IPS-20b (cell line): ENCODE results near the gene LRRTM4.

Source experiments
- H3K27ac ChIP-seq: one replicate; pipeline ENCODE4 v1.5.1; 2013; ENCODE audit warnings: low read length
- H3K27me3 ChIP-seq: 2 replicates; pipeline ENCODE4 v1.6.1; 2013; ENCODE audit warnings: mild to moderate bottlenecking, low read length, inconsistent platforms; ENCODE audit not compliant: insufficient read depth
- H3K36me3 ChIP-seq: 2 replicates; pipeline ENCODE4 v1.6.1; 2013; ENCODE audit warnings: low read depth, mild to moderate bottlenecking, inconsistent platforms, low read length, moderate library complexity; ENCODE audit not compliant: insufficient read depth
- H3K4me1 ChIP-seq: 2 replicates; pipeline ENCODE4 v1.6.1; 2013; ENCODE audit warnings: mild to moderate bottlenecking, control low read depth, inconsistent platforms, low read length, moderate library complexity; ENCODE audit not compliant: insufficient read depth
- H3K4me3 ChIP-seq: 2 replicates; pipeline ENCODE4 v1.5.1; 2013; ENCODE audit warnings: mild to moderate bottlenecking, low read length, inconsistent platforms
- H3K9ac ChIP-seq: 2 replicates; pipeline ENCODE4 v1.6.1; 2013; ENCODE audit warnings: low read depth, mild to moderate bottlenecking, inconsistent platforms, low read length, moderate library complexity
- H3K9me3 ChIP-seq: 2 replicates; pipeline ENCODE4 v1.6.1; 2013; ENCODE audit warnings: mild to moderate bottlenecking, low read depth, low read length, inconsistent platforms; ENCODE audit not compliant: insufficient read depth

The LRRTM4 gene

DNA sequence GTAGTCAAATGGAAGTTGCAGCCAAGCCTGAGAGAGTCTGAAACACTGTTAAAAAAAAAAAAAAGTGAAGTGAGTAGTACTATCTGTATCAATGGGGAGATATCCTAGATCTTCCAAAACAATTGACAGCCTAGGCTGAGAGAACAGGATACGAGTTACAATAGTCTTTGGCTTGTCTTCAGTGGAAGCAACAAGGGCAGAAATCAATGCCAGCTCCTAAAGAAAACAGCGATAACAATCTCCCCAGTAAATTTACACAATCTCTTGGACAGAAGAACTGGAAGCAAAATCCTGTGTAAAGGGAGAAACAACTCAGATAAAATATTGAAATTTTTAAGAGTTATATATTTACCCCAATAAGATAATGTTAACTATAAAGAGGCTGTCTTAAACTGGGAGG, 508.7 kb downstream of the LRRTM4 start:
- Histone ChIP-seq H3K4me1 (peaks cover 37% of the 10 kb centered on the region), H3K27ac (no peak overlapping the region), H3K4me3 (no peak overlapping the region), H3K27me3 (no peaks in the 10 kb centered on the region), H3K36me3 (no peaks in the 10 kb centered on the region), H3K9me3 (no peaks in the 10 kb centered on the region), H3K9ac (no peak overlapping the region)

- Histone ChIP-seq H3K27ac (no peak overlapping the region), H3K4me3 (no peak overlapping the region; the same call in 1 of the 2 replicates), H3K36me3 (no peaks in the 10 kb centered on the region), H3K9me3 (no peaks in the 10 kb centered on the region; the same call in 1 of the 2 replicates), H3K4me1 (peaks cover 34% of the 10 kb centered on the region), H3K27me3 (no peaks in the 10 kb centered on the region), H3K9ac (no peak overlapping the region)
These were observed 512.9 kb downstream of the LRRTM4 start for GRCh38 chr2:77009307-77009706.

- H3K27me3 ChIP-seq: no peaks in the 10 kb centered on the region
- peaks cover 35% of the 10 kb centered on the region for H3K4me1 ChIP-seq
- H3K9ac ChIP-seq: no peak overlapping the region
- peaks cover 2% of the 10 kb centered on the region; the same call in 1 of the 2 replicates for H3K9me3 ChIP-seq
- no peak overlapping the region for H3K27ac ChIP-seq
- H3K4me3 ChIP-seq: no peak overlapping the region; the same call in 1 of the 2 replicates
- H3K36me3 ChIP-seq: no peaks in the 10 kb centered on the region
These were observed 513.3 kb downstream of the LRRTM4 start for GRCh38 chr2:77008853-77009252.

GRCh38 chr2:77007686-77008085, 514.5 kb downstream of the LRRTM4 start:
- Histone ChIP-seq H3K9me3 (peaks cover 2% of the 10 kb centered on the region; the same call in 1 of the 2 replicates), H3K27me3 (no peaks in the 10 kb centered on the region), H3K27ac (no peak overlapping the region), H3K4me1 (peaks cover 36% of the 10 kb centered on the region), H3K9ac (no peak overlapping the region), H3K4me3 (no peak overlapping the region), H3K36me3 (no peaks in the 10 kb centered on the region)

DNA sequence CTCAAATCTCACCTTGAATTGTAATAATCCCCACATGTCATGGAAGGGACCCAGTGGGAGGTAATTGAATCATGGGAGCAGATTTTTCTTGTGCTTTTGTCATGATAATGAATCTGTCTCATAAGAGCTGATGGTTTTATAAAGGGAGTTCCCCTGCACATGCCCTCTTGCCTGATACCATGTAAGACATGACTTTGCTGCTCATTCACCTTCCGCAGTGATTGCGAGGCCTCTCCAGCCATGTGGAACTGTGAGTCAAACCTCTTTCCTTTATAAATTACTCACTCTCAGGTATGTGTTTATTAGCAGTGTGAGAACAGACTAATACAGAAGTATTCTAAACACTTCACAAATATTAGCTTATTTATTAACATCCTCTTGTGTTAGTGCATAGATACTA, 516.7 kb downstream of the LRRTM4 start:
- Histone ChIP-seq H3K9ac (no peak overlapping the region), H3K27ac (no peak overlapping the region), H3K9me3 (peaks cover 2% of the 10 kb centered on the region; the same call in 1 of the 2 replicates), H3K4me1 (peaks cover 33% of the 10 kb centered on the region), H3K27me3 (no peaks in the 10 kb centered on the region), H3K4me3 (no peak overlapping the region), H3K36me3 (no peaks in the 10 kb centered on the region)

DNA sequence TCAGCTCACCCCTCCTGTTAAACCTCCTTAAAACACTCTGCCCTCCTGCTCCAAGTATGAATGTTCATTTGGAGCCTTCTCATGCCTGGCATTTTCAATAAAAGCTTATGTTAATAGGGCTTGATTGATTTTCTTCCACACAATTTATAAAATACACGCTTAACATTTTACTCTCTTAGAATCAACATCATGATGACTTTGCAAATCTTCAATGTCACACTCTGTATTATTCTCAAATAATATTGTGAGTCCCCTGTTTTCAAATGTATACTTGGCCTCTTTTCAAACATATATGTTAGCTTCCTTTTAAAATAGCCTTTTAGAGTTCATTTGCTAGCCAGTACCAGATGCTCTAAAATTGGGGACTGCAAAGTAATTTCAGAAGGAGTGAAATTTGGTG, 520.3 kb downstream of the LRRTM4 start:
- no peaks in the 10 kb centered on the region for H3K27me3 ChIP-seq

DNA sequence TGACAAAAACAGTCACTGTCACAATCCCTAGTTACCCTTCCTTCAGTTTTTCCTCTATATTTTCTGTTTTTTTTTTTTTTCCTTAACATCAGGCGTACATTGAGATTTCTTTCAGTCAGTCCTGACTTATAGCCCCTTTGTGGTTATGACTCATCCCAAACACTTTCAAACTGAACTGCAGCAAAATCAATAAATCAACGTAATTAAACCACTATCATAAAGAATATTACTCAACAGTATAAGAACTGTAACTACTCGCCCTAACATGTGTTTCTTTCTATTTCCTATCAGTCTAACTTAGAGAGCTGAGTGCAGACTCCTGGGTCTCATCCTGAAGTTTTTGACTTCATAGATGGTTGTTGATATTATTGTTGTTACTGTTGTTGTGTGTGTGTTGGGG, 523.5 kb downstream of the LRRTM4 start:
- no peak overlapping the region for H3K4me3 ChIP-seq
- no peaks in the 10 kb centered on the region for H3K27me3 ChIP-seq
- H3K27ac ChIP-seq: no peak overlapping the region
- H3K4me1 ChIP-seq: no peaks in the 10 kb centered on the region
- H3K9ac ChIP-seq: no peak overlapping the region
- no peaks in the 10 kb centered on the region for H3K9me3 ChIP-seq
- H3K36me3 ChIP-seq: no peaks in the 10 kb centered on the region

More for the DNA sequence above, 520.3 kb downstream of the LRRTM4 start:
- H3K27ac ChIP-seq: no peak overlapping the region
- H3K9ac ChIP-seq: no peak overlapping the region
- H3K9me3 ChIP-seq: peaks cover 2% of the 10 kb centered on the region; the same call in 1 of the 2 replicates
- H3K36me3 ChIP-seq: no peaks in the 10 kb centered on the region
- H3K4me1 ChIP-seq: 0 out of 2 replicates have a peak, but pooled peaks cover 2% of the 10 kb centered on the region
- H3K4me3 ChIP-seq: no peak overlapping the region

- Histone ChIP-seq H3K4me1 (no peaks in the 10 kb centered on the region), H3K27ac (no peak overlapping the region), H3K4me3 (no peak overlapping the region), H3K36me3 (no peaks in the 10 kb centered on the region), H3K9ac (no peak overlapping the region), H3K27me3 (no peaks in the 10 kb centered on the region), H3K9me3 (no peaks in the 10 kb centered on the region)
These were observed 524.0 kb downstream of the LRRTM4 start for GRCh38 chr2:76998152-76998551.

GRCh38 chr2:76997296-76997695, 524.9 kb downstream of the LRRTM4 start:
- Histone ChIP-seq H3K9me3 (no peaks in the 10 kb centered on the region), H3K9ac (no peak overlapping the region), H3K36me3 (no peaks in the 10 kb centered on the region), H3K27me3 (no peaks in the 10 kb centered on the region), H3K4me3 (no peak overlapping the region), H3K27ac (no peak overlapping the region), H3K4me1 (no peaks in the 10 kb centered on the region)

DNA sequence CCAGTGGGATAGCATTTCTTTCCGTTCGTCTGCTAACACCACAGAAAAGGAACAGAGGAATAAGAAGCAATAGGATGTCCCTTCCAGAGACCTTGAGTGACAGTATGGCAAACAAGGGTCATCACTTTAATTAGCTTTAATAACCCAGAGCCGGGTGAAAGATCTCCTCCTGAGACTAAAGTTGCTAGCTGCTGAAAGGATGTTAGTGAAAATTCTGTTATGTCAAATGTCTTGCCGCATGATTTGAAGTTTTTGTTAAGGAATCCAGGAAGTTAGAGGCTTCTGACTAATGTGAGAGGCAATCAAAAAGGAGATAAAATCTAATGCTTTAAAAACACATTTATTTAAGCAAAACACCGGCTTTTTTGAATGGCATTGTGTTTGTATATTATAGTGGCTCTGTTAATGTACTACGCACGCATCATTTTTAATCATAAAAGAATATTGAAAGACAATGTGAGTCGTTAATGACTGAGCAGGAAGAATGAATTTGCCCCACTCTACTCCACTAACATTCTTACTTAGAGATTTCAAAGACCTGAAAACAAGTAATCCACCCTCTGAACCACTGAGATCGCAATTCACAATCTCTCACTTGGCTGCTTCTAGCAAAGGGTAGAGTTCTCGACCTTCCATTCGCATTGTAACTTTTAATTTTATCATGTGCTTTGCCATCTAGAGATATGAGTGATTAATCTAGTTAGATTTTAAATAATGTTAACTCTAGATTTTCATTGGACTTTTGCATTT, 536.6 kb downstream of the LRRTM4 start:
- no peaks in the 10 kb centered on the region for H3K36me3 ChIP-seq
- H3K9ac ChIP-seq: no peak overlapping the region
- H3K4me3 ChIP-seq: no peak overlapping the region
- no peaks in the 10 kb centered on the region for H3K27me3 ChIP-seq
- no peaks in the 10 kb centered on the region for H3K9me3 ChIP-seq
- peaks cover 18% of the 10 kb centered on the region; the same call in 1 of the 2 replicates for H3K4me1 ChIP-seq
- no peak overlapping the region for H3K27ac ChIP-seq

DNA sequence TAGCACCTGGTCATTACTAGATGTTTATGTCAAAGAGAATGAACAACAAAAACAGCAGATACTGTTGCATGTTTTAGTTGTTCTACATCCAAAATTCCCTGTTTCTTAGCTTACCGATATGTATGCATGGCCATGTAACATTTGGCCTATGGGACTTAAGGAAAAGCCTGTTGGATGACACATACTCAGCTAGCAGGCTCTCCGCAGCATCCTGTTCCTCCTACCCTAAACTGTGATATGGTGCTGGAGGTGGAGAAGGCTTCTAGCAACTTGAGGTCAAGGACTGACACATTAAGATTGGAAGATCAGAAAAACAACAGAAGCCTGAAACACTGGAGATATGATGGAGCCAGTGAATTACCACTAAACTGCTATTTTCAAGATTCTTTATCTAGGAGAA, 537.8 kb downstream of the LRRTM4 start:
- Histone ChIP-seq H3K9ac (no peak overlapping the region), H3K27ac (no peak overlapping the region), H3K36me3 (no peaks in the 10 kb centered on the region), H3K9me3 (no peaks in the 10 kb centered on the region), H3K27me3 (no peaks in the 10 kb centered on the region), H3K4me3 (no peak overlapping the region), H3K4me1 (peaks cover 18% of the 10 kb centered on the region; the same call in 1 of the 2 replicates)

DNA sequence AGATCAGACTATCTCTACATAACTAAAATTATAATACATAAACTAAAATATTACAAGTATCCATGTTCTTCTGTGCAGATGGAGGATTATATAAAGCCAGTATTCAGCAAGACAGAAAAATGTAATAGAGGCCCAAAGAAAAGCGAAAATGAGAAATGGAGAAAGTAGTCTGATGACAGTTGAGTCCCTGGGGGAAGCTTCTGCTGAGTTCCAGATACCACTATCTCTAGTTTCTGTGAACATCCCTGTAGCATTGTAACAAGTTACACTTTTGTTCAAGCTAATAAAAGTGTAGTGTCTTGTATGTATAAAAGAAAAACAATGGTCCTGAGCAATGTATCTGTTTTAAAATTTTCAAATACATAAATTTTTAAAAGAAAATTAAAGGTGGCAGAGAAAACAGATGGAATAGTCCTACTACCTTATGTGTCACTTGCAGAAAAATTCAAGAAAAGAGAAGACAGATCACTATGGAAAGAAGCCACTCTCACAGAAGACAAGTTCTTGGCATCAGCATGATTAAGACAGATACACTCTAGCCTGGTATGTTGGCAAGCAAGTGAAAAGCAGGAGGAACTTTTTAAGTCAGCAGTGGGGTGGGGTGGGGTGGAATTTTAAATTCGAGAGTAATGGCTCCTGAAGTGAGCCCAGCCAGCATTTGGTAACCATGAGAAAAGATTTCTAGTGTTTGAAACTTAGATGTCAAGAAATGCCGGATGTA, 541.9 kb downstream of the LRRTM4 start:
- Histone ChIP-seq H3K36me3 (no peaks in the 10 kb centered on the region), H3K9me3 (no peaks in the 10 kb centered on the region), H3K9ac (no peak overlapping the region), H3K4me1 (peaks cover 7% of the 10 kb centered on the region; the same call in 1 of the 2 replicates), H3K27ac (no peak overlapping the region), H3K4me3 (no peak overlapping the region), H3K27me3 (no peaks in the 10 kb centered on the region)
